Measurements from ENCODE around the gene IGFBP7.

GRCh38 chr4:57090079-57090478 is 20.1 kb downstream of the IGFBP7 start:
- TF ChIP-seq CTCF (conservative IDR thresholded peaks at IDR 0.05; ENCODE audit: low read length) (no peak), EZH2phosphoT487 (IDR thresholded peaks at IDR 0.05; ENCODE audit: borderline replicate concordance, low read depth, low read length) (no peak)
